CD4-positive, alpha-beta T cell treated with Interleukin-10 for 1 hour (primary cell): Measurements from ENCODE around the gene PPP6R3.
"Not testable (repeated sequence)": the region's sequence is repeated elsewhere in the genome, so short reads cannot be mapped to it uniquely, and the experiment has no call there.

Source experiments
- DNase-seq: peaks from one replicate; pipeline ENCODE4 v3.0.0-alpha.2; 2020

PPP6R3 gene

DNA sequence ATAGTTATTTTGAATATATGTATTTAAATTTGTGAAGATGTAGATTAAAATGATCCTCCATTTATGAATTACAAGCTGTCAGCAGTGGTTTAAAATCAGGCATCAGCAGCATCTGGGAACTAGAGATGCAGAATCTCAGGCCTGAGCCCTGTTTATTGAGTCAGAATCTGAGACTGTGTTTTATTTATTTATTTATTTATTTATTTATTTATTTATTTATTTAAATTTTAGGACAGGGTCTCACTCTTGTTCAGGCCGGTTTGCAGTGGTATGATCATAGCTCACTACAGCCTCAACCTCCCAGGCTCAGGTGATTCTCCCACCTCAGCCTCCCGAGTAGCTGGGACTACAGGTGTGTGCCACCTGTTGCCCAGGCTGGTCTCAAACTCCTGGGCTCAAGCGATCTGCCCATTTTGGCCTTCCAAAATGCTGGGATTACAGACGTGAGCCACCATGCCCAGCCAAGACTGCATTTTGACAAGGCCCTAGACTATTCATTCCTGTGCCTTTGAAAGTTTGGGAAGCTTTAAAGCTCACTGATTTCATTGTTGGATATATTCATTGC lies 70.7 kb downstream of the PPP6R3 start:
- DNase-seq = no peak

DNA sequence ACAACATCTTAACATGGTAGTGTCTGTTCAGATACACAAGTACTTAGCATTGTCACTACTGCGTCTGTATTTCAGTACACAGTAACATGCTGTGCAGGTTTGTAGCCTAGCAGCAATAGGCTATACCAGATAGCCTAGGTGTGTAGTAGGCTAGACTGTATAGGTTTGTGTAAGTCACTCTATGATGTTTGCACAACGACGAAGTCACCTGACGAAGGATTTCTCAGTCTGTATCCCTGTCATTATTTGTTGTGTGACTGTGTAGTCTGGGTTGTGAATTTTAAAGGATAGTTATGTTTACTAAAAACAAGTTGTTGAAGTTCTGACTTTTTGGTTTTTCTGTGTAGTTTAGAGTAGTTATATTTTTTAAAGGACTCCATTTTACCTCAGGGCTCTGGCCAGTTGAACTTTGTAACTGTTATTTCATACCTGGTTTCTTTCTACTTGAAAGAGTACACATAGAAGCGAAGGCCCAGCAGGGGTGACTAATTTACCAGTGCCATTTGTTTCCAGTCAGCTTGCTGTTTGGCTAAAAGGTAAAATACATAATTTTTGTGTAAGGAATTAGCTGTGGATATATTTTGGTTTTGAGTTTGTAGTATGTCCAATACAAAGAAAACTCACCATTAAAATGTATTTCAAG lies 72.3 kb downstream of the PPP6R3 start:
- DNase-seq = no peak

DNA sequence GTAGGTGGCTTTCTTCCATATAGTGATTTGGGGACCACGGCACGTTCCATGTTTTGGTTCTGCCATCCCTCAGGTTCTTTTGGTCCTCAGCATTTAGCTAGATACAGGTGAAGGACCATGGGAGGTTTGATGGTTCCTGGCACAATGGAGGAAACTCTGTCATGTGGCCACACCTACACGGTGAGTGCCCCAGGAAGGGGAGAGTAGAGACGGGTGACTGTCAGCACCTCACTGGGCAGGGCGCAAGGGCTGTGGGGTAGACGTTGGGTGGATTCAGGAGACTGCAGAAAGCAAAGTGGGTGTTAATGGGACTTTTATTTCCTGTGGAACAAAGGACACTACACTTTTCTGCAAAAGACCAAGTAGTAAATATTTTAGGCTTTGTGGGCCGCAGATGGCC lies 73.4 kb downstream of the PPP6R3 start:
- no peak for DNase-seq

DNA sequence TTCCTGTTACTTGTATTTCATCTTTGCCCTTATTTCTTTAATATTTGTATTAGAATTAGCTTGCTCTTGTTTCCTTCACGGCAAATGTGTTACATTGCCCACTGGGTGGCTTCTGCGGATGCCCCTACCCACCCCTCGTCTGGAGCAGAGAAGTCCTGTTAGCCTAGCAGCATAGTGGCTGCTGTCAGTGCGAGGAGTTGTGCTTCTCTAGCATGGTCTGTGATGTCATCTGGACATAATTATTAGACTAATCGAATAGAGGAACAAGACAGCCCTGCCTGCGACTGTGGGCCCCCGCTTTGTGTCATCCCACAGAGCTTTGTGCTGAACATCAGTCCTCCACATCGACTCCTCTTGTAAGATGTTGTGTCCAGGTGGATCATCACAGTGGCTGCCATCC lies 74.5 kb downstream of the PPP6R3 start:
- no peak for DNase-seq

DNA sequence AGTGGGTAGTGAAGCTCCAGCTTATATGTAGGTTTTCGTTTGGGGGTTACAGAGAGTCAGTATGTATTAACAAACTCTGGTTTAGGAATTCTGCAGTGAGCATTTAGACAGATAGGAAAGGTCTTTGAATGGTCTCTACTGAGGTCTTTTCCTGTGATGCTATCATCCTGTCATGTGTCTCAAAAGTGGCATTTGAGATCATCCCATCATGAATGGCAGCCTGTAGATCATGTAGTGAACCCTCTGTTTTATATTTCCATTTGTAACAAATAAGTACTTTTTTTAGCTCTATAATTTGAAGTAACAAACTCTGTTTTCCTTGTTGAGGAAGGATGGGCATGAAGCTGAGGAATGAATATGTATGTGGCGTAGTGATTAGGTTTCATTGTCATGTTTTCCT lies 76.2 kb downstream of the PPP6R3 start:
- DNase-seq = no peak

DNA sequence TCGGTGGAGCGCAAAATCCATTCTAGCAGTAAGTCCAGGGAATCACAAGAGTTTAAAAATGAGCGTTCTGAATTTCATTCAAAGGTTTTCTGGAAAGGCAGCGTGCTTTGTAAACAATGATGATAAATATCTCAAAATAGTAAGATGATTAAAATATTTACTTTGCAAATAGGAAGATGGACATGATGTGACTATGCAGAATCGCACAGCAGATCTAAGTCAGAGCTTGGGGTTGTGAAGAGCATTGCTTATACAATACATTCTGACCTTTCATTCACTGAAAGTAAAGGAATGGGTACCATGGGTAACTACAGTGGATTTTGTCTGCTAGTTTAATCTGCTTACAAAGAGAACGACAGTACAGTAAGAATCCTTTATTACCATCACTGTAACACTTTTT lies 77.5 kb downstream of the PPP6R3 start:
- no peak for DNase-seq

DNA sequence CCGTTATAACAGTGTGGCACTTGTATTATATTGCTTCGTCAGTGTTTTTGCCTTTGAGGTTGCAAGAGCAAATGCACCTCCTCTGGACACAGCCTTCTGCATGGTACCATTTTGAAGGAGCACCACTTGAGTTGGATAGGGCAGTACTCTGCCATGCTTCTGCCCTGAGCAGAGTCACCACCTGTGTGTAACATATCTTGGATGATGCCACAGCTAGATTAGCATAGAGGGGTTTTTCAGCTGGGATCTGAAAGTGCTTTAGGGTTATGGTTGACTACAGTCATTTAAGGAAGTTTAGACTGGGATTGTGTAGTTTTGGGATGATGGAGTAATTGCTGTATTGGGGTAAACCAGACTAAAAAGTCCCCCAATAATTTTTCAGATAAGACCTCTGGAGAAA lies 78.8 kb downstream of the PPP6R3 start:
- no peak for DNase-seq

DNA sequence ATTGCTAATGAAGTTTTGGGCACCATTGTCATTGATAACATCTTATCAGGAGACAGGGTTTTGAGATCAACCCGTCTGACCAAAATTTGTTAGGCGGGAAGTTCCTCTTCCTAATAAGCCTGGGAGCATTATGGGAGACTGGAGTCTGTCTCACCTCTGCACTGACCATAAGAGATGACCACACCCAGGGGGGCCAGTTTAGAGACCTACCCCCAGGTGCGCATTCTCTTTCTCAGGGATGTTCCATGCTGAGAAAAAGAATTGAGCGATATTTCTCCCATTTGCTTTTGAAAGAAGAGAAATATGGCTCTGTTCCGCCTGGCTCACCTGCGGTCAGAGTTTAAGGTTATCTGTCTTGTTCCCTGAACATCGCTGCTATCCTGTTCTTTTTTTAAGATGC lies 80.0 kb downstream of the PPP6R3 start:
- DNase-seq = not testable (repeated sequence)

DNA sequence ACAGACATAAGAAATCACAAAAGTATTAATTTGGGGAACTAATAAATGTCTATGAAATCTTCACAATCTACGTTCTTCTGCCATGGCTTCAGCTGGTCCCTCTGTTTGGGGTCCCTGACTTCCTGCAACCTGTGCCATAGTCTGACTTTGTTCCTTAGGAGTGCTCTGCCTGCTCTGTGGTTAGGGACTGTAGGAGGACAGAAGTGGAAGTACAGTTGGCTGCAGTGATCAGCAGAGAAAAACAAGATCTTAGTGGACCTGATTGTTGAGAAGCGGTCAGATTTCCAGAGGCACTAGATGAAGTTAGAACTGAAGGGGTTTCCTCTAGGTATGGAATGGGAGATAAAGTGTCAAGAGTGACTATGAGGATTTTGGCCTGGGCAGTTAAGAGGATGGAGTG lies 80.6 kb downstream of the PPP6R3 start:
- DNase-seq = no peak

DNA sequence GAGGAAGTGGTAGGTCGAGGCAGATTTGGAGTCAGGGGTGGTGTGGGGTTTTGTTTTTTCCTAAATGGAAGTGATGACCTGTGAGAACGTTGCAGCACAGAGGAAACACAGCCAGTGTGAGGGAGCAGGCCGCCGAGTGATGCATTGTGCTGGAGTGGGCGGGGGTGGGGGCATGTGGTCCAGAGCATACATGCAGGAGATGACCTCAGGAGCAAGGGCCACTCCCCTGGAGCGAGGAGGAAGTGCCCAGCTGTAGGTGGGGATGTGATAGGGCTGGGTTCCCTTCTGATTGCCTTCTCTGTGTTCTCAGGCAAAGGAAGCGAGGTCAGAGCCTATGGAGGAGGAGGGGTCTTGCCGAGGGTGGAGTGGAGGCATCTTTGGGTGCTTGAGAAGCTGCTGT lies 81.4 kb downstream of the PPP6R3 start:
- DNase-seq = no peak

DNA sequence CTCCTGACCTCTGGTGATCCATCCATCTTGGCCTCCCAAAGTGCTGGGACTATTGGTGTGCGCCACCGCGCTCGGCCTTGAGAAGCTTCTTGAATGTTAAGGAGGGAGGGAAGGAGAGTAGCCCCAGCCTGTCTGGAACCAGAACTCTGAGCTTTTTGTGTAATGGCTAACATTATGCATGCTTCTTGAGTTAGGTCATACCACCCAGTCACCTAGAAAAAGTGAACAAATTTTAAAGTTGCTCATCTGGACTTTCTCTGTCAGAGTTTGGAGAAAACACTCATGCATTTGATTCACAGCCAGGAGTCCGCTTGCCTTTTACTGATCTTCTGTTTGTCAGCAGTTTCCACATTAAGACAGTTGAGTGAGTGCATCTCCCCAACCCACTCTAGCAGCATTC lies 82.1 kb downstream of the PPP6R3 start:
- DNase-seq = no peak

DNA sequence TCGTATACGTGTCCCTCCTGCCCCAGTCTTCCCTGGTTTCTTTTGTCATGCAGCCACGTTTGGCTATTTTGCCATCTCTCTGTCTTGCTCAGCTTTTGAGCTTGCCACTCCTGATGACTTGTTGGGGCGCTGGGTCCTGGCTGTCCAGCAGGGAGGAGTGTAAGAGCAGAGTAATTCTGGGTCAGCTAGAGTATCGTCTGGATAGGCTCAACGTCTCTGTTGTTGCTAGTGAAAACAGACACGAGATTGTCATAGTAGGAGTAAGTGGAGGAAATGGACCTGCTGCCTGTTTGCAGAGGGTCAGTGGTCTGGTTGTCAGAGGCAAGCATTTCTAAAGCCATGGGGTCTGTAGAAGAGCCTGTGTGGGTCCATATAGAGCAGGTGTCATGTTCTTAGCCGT lies 83.0 kb downstream of the PPP6R3 start:
- no peak for DNase-seq

DNA sequence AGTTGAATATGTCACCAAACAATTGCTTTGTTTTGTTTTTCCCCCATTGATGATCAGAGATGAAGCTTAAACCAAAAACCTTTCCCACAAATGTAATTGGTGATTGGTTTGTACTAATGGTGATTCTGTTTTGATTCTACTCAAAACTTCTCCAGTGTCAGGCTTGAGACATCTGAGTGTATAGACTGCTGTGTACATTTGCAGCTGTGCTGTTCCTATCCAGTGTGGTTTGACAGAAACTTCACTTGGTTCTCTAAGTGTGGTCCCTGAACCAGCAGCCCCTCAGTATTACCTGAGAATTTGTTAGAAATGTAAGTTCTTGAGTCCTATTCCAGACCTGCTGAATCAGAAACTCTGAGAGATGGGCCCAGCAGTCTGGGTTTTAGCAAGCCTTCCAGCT lies 84.8 kb downstream of the PPP6R3 start:
- DNase-seq = no peak

DNA sequence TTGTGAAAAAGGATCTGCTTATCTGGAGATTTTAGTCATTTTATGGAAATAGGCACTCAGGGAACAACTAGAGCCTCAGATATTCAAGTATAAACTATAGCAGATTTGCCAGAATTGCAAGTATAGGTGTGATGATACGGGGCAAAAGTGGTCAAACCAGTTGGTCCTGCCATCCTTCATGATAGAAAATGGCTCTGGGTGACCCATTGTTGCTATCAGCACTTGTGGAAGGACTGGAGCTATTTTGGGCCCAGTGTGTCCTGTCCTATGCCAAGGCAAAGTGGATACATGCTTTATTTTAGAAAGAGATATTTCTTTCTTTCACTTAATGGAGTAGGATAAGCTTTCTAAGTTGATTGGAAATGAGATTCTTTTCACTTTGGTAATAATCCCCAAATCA lies 85.2 kb downstream of the PPP6R3 start:
- DNase-seq = no peak

DNA sequence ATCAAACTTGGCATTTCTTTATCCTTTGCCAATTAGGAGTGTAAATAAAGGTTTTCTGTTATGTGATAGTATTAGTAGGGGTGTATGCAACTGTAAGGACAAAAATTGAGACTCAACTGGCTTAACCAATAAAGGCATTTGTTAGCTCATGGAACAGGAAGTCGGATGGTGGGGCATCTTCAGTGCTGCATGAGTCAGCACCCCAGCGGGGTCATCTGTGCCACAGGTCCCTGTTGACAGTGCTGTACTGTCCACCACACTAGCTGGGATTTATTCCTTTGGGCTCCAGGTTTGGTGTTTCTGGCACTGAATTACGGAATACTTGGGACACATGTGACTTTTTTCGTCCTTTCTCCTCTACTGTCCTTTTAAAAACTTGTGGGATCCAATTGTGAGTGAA lies 86.0 kb downstream of the PPP6R3 start:
- DNase-seq = no peak

DNA sequence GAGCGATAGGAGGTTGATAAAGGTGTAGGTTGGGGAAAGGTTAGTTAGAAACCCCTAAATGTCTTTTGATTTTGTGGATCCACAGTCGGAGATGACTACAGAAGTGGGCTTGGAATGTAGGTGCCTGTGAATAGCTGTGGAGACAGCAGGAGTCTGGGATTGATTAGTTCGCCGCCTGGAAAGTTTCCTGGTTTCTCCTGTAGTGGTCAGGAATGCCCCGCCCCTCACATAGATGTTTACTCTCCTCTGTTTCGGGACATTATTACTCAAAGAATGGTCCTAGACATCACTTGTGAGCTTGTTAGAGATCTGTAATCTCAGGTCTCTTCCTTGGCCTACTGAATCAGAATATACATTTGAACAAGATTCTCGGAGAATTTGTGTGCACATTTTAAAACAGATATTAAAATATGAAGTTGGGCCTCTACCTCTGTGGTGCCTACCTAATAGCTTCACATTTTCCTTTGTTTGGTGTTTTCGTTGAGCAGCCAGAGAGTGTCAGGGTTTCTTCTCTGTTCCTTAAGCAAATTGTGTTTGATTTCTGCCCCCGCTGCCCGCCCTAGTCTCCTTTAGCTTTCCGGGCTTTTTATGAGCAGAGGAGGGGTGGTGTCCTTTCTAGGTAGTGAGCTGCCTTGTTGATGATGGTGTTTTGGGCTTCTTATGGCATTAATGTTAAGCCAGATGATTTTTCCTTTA lies 89.4 kb downstream of the PPP6R3 start:
- no peak for DNase-seq

DNA sequence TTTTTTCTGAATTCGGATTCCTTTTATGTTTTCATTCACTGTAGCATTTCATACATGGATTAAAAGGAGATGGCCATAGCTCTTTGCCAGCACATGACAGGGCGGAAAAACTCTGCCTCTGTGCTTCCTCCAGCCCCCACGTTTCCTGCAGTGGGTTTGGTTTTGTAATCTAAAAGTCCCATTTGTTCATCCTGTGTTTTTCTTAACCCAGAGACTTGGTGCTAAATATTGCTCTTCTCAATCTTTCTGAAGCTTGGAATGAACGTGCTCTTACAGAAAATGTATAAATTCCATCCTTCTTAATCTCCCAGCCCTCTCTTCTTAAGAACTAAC lies 89.9 kb downstream of the PPP6R3 start:
- DNase-seq = no peak

DNA sequence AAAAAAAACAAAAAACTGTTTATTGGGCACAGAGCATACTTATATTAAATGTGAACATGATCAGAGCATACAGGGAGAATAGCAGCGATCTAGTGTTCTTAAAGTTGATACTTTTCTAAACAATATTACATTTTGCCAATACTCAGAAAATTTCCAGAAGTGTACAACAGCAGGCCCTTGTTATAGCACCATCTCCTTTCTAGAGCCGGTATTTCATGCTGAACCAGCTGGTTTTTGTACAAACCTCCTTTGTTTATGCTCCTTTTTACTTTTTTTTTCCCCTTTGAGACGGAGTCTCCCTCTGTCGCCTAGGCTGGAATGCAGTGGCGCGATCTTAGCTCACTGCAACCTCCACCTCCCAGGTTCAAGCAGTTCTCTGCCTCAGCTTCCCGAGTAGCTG lies 90.7 kb downstream of the PPP6R3 start:
- no peak for DNase-seq

DNA sequence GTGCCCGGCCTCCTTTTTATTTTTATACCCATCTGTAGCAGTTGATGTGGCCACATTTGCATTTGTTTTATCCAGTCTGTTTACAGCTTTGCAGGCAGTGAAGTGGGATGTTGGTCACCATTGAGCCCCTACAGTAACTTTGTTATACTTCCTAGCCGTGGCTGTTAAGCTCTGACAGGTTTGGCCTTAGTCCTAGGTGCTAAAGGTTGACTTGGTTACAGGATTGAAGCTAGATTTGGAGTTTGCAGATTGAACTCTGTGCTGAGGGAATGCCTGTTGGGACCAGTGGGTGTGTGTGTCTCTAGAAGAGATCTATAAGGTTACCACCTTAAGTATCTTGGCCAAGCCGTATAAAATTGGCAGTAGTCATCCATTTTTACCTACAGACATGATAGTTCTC lies 91.2 kb downstream of the PPP6R3 start:
- DNase-seq = no peak

DNA sequence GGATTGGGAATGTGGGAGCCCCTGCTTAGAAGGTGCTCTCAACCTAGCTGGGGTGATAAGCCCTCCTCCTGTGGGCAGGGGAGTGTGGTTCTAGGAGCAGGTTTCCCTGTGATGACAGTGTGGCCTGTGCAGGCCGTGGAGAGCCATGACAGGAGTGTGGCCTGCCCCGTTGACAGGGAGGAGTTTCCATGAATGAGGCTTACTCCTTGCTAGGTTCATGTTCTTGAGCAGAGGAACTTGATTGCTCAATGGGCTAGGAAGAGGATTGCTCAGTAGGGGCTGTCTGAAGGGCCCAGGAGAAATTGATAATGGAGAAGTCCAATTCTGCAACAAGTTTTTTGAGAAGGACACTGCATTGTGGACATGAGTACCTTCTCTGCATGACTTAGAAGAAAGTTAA lies 92.0 kb downstream of the PPP6R3 start:
- DNase-seq = no peak

DNA sequence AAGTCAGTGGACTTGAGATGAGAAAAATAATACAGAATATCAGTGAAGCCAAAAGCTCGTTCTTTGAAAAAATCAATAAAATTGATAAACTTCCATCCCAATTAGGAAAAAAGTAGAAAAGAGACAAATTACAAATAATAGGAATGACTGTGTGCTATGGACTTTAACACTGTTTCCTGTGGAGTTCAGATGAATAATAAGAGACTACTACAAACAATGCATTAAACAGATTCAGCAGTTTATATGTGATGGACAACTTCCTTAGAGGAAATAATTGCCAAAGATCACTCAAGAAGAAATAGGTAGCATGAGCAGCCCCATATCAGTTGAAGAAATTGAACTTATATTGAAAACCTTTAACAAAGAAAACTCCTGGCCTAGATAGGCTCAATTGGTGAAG lies 99.7 kb downstream of the PPP6R3 start:
- no peak for DNase-seq

DNA sequence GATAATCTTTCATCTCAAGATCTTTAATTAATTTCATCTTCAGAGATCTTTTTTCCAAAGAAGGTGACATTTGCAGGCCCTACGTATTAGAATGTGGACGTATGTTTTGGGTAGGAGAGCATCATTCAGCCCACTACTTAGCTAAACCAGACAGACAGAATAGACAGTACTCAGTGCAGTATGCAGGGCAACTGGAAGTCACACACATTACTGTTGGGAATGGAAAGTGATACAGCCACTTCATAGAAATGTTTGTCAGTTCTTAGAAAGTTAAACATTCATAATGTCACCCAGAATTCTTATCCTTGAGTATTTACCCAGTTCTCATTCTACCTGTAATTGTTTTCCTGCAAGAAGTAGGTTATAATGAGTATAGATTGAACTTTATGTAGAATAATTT lies 102.9 kb downstream of the PPP6R3 start:
- DNase-seq = no peak

DNA sequence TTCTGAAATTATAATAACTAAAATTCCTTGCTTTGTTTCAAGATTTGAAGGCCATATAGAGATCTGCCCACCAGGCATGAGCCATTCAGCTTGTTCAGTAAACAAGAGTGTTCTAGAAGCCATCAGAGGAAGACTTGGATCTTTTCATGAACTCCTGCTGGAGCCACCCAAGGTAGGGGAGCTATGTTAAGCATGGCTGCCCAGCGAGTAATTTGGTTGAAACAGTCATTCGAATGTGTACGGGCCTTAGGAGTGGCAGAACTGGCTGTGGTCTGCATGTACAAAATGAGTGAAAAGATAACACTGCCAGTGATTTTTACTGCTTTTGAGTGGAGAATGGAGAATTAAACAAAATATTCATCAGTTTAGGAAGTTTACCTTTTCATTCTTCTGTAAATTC lies 103.7 kb downstream of the PPP6R3 start:
- no peak for DNase-seq

DNA sequence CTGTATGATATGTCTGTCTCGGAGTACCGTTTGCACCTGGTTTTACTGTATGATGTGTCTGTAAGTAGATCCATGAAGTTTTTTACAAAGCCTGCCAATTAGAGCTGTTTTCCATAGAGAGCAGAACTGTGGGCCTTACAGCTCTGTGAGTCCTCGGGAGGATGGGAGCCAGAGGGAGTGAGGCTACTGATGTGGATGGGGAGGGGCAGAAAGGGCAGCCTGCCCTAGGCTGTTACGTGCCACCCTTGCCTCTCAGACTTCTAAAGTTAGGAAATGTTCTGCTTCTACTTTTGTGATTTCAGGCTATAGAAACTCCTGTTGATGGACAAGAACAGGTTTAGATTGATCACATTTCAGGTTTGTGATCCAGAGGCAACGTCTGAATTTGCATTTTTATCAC lies 105.2 kb downstream of the PPP6R3 start:
- no peak for DNase-seq

DNA sequence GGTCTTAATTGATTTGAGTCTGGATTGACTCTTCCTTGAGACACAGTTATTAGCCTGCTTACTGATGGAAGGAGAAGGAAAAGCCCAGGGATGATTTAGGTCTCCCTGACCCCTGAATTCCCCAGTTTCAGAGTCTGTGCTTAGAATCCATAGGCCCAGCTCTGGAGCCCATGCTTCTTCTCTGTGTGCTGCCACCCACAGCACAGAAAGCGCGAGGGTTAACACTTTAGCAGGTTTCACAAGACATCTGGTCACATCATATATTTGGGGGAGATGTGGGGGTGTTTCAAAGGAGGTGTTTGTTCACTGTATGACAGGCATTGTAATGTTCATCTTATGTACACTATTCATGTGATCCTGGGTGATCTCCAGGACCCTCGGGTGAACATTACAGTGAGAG lies 107.0 kb downstream of the PPP6R3 start:
- no peak for DNase-seq
